KMS-11 (cell line): ENCODE results near the gene ITPKB.
"Not testable (repeated sequence)": the region's sequence is repeated elsewhere in the genome, so short reads cannot be mapped to it uniquely, and the experiment has no call there.

Experiments used
- H2AFZ ChIP-seq: fragments of 200-600 bp; sonication (generic); 2 replicates; pipeline ENCODE4 v1.6.1; 2016; ENCODE audit warnings: antibody characterized with exemption, mixed run types, low read depth
- H3K27ac ChIP-seq: fragments of 200-600 bp; sonication (generic); 2 replicates; pipeline ENCODE4 v1.6.1; 2016; ENCODE audit warnings: mild to moderate bottlenecking, mixed run types
- H3K27me3 ChIP-seq: fragments of 200-600 bp; sonication (generic); 2 replicates; pipeline ENCODE4 v1.6.1; 2017; ENCODE audit warnings: mild to moderate bottlenecking, low read depth, mixed run types, moderate library complexity; ENCODE audit not compliant: insufficient read depth
- H3K36me3 ChIP-seq: fragments of 200-600 bp; sonication (generic); 2 replicates; pipeline ENCODE4 v1.6.1; 2017; ENCODE audit warnings: mild to moderate bottlenecking, mixed run types; ENCODE audit not compliant: insufficient read depth
- H3K4me1 ChIP-seq: fragments of 200-600 bp; sonication (generic); 2 replicates; pipeline ENCODE4 v1.6.1; 2016; ENCODE audit warnings: mild to moderate bottlenecking, low read depth, mixed run types; ENCODE audit not compliant: poor library complexity, severe bottlenecking
- H3K4me2 ChIP-seq: fragments of 200-600 bp; sonication (generic); 2 replicates; pipeline ENCODE4 v1.7.0; 2016; ENCODE audit warnings: mild to moderate bottlenecking, mixed run types
- H3K4me3 ChIP-seq: fragments of 200-600 bp; sonication (generic); IDR thresholded peaks from 2 replicates; pipeline ENCODE4 v1.6.1; 2017; ENCODE audit warnings: low read depth, low read length, mixed read lengths; ENCODE audit not compliant: insufficient read depth
- H3K79me2 ChIP-seq: fragments of 200-600 bp; sonication (generic); 2 replicates; pipeline ENCODE4 v1.6.1; 2016; ENCODE audit warnings: low read depth, mixed run types; ENCODE audit not compliant: insufficient read depth
- H3K9ac ChIP-seq: fragments of 200-600 bp; sonication (generic); 2 replicates; pipeline ENCODE4 v1.6.1; 2016; ENCODE audit warnings: mild to moderate bottlenecking, mixed run types
- H4K20me1 ChIP-seq: fragments of 200-600 bp; sonication (generic); 2 replicates; pipeline ENCODE4 v1.6.1; 2016; ENCODE audit warnings: mild to moderate bottlenecking, mixed run types; ENCODE audit not compliant: insufficient read depth
- CTCF ChIP-seq: fragments of 200-600 bp; sonication (generic); conservative IDR thresholded peaks from 2 replicates; pipeline ENCODE4 v1.6.1; 2017; ENCODE audit warnings: low read depth, mild to moderate bottlenecking, antibody characterized with exemption, low read length, moderate library complexity, mixed read lengths

The ITPKB gene

DNA sequence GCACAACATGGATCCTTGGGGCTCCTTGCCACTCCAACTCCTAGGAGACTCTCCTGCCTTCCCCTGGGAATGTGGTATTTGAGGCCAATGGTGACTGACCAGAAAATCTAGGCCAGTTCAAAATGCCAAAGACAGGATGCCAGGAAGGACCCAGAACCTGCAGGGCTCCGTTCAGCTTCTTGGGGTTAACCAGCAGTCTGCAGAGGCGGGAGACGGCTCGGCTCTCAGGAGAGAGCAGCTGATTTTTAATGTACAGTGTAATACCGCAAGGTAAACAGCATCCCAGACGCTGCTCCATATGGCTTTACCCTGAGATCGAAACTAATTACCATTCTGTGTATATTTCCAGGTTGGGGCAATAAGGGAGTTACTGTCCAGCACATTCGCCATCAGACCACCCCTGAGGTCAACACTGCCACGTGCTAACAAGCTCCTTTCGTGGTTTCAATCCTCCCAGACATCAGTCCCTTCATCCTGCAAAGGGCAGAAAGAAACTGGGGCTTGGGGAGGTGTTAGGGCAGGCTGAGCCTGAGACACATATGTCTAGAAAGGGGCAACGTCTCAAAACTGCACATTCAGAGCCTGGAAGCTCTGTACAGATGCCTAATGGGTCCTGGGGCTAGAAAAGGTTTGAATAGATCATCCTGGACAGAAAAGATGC is 16.7 kb downstream of the ITPKB start:
- Histone ChIP-seq H2AFZ (no peak overlapping the region), H3K4me1 (peaks cover 30% of the 10 kb centered on the region), H4K20me1 (no peaks in the 10 kb centered on the region), H3K79me2 (peaks cover 53% of the 10 kb centered on the region), H3K4me3 (no peak overlapping the region), H3K27ac (no peak overlapping the region), H3K9ac (no peak overlapping the region), H3K36me3 (no peaks in the 10 kb centered on the region; the same call in 1 of the 2 replicates), H3K4me2 (no peak overlapping the region), H3K27me3 (no peaks in the 10 kb centered on the region)
- TF ChIP-seq CTCF: no peak

DNA sequence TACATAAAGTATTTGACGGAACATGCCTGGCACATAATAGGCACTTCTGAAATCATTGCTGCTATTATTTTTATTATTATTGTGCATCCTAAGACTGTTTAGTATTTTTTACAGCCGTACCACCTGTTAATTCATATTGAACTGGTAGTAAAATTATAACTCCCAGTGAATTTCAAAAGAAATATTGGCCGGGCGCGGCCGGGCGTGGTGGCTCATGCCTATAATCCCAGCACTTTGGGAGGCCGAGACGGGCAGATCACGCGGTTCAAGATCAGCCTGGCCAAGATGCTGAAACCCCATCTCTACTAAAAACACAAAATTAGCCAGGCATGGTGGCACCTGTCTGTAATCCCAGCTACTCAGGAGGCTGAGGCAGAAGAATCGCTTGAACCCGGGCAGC is 18.5 kb downstream of the ITPKB start:
- H3K9ac ChIP-seq, H3K36me3 ChIP-seq, H3K27ac ChIP-seq, H3K4me3 ChIP-seq, H3K4me2 ChIP-seq, H4K20me1 ChIP-seq, H2AFZ ChIP-seq, H3K27me3 ChIP-seq: not testable (repeated sequence)
- H3K4me1 ChIP-seq: peaks cover 27% of the 10 kb centered on the region
- H3K79me2 ChIP-seq: peaks cover 40% of the 10 kb centered on the region

GRCh38 chr1:226719596-226720387 is 19.3 kb downstream of the ITPKB start:
- H4K20me1 ChIP-seq: no peaks in the 10 kb centered on the region
- TF ChIP-seq CTCF: no peak
- H3K27ac ChIP-seq: no peak overlapping the region
- peaks cover 19% of the 10 kb centered on the region for H3K4me1 ChIP-seq
- no peak overlapping the region for H3K9ac ChIP-seq
- H3K79me2 ChIP-seq: peaks cover 36% of the 10 kb centered on the region
- H3K4me2 ChIP-seq: no peak overlapping the region
- no peaks in the 10 kb centered on the region for H3K27me3 ChIP-seq
- no peak overlapping the region for H3K4me3 ChIP-seq
- no peaks in the 10 kb centered on the region for H3K36me3 ChIP-seq
- H2AFZ ChIP-seq: no peak overlapping the region

DNA sequence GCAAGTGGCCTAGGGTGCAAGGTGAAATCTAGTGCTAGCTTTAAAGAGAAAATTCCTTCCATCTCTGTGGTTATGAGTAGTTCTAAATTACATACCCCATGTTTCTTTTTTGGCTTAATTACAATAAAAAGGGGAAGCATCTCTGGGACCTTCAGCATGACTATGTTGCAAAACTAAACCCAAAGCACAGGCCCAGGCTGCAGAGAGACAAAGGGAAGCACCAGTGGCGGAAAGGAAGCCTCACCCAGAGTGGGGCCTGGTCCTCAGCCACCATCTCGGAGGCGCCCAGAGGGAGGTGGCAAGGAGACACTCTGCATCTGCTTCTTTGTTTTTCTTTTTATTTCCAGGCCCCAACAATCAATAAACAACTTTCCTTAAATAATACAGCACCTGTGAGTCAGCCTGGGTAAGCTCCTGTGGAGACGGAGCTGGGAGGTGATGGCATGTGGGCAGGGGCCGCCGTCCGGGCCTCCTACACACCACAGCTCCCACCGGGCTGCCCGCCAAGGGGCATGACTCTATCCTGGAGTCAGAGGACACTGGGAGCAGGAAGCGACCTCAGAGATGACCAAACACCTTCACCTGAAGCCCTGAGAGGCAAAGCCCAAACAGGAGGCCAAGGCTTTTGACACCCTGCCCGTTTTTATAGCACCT is 21.7 kb downstream of the ITPKB start:
- Histone ChIP-seq H3K79me2 (peaks cover 18% of the 10 kb centered on the region; the same call in 1 of the 2 replicates), H3K4me1 (no peaks in the 10 kb centered on the region), H2AFZ (no peak overlapping the region), H4K20me1 (no peaks in the 10 kb centered on the region), H3K4me2 (no peak overlapping the region), H3K4me3 (no peak overlapping the region), H3K36me3 (no peaks in the 10 kb centered on the region), H3K9ac (no peak overlapping the region), H3K27ac (no peak overlapping the region), H3K27me3 (no peaks in the 10 kb centered on the region)
- no peak for TF ChIP-seq CTCF
